Vagina (tissue), 2 donors: Measurements from ENCODE around the gene ASTL. TPM values are rescaled to one million over a fixed set of nuclear protein-coding genes. Genes with fewer than 3 reads are reported as not detected.

Experiments used
- DNase-seq, 2 donors: peaks; one replicate each; pipeline ENCODE4 v3.0.0-alpha.2; 2017; ENCODE audit errors: extremely low spot score in 2 of 2
- H3K27ac ChIP-seq: fragments of 200-600 bp; sonication (generic); one replicate; pipeline ENCODE4 v1.5.1; 2019
- H3K27me3 ChIP-seq: fragments of 200-600 bp; sonication (generic); one replicate; pipeline ENCODE4 v1.5.1; 2019
- H3K36me3 ChIP-seq, 2 donors: fragments of 200-600 bp; sonication (generic); one replicate each; pipeline ENCODE4 v1.5.1; 2017 to 2019
- H3K4me1 ChIP-seq: fragments of 200-600 bp; sonication (generic); one replicate; pipeline ENCODE4 v1.5.1; 2019
- H3K4me3 ChIP-seq, 2 donors: fragments of 200-600 bp; sonication (generic); 1 replicate in 1 of 2; 2 replicates in 1 of 2; pipeline ENCODE4 v1.5.1; 2016 to 2019
- H3K9me3 ChIP-seq: fragments of 200-600 bp; sonication (generic); one replicate; pipeline ENCODE4 v1.5.1; 2019
- CTCF ChIP-seq, 3 experiments: fragments of 450-650 bp in 2 of 3; fragments of 200-600 bp in 1 of 3; sonication (generic) in 1 of 3; IDR thresholded peaks; one replicate each; pipeline ENCODE4 v1.5.1; 2017 to 2019; ENCODE audit warnings: antibody characterized with exemption in 3 of 3, mild to moderate bottlenecking in 2 of 3, moderate library complexity in 2 of 3
- POLR2A ChIP-seq, 2 donors: fragments of 450-650 bp; IDR thresholded peaks; one replicate each; pipeline ENCODE4 v1.6.1; 2017; ENCODE audit warnings: antibody characterized with exemption in 2 of 2, mild to moderate bottlenecking in 2 of 2, moderate library complexity in 2 of 2
- POLR2AphosphoS5 ChIP-seq, 2 donors: sonication (generic); formaldehyde crosslinking; IDR thresholded peaks; one replicate each; pipeline ENCODE4 v1.9.0; 2017; ENCODE audit warnings: antibody characterized with exemption in 2 of 2, mild to moderate bottlenecking in 2 of 2, low read depth in 1 of 2; ENCODE audit not compliant: insufficient read depth in 1 of 2
- intact Hi-C: fragments of 100-400 bp; cut with DNase I; formaldehyde crosslinking; loops from one replicate; pipeline ENCODE4 v1.15.1; 2023
- total RNA-seq: library from RNA; depleted of rRNA; stranded (reverse); fragments of >200 nt; gene quantifications from one replicate; pipeline ENCODE4 v1.2.3, GENCODE V29; 2016

ASTL gene
- total RNA-seq, 1 donor from 2014 or later = not detected

GRCh38 chr2:96130483-96130882 lies 7.8 kb downstream of the ASTL start:
- H3K9me3 ChIP-seq = no peaks in the 10 kb centered on the region
- intact Hi-C loops = no loop called here
- H3K4me3 ChIP-seq = no peak overlapping the region
- TF ChIP-seq CTCF (IDR thresholded peaks at IDR 0.05) (no peak), POLR2AphosphoS5 (IDR thresholded peaks at IDR 0.05; ENCODE audit: insufficient read depth in 1 of 2, low read depth in 1 of 2) (no peak), POLR2A (IDR thresholded peaks at IDR 0.05) (no peak)
- no peak overlapping the region for H3K27ac ChIP-seq
- no peaks in the 10 kb centered on the region for H3K36me3 ChIP-seq
- no peak for DNase-seq
- H3K27me3 ChIP-seq = no peaks in the 10 kb centered on the region
- H3K4me1 ChIP-seq = no peaks in the 10 kb centered on the region

- Histone ChIP-seq H3K36me3 (no peaks in the 10 kb centered on the region), H3K4me1 (no peaks in the 10 kb centered on the region), H3K9me3 (no peaks in the 10 kb centered on the region), H3K4me3 (no peak overlapping the region), H3K27ac (no peak overlapping the region), H3K27me3 (no peaks in the 10 kb centered on the region)
- intact Hi-C loops = no loop called here
- no peak for DNase-seq
- no peak for TF ChIP-seq CTCF (IDR thresholded peaks at IDR 0.05)
- no peak for TF ChIP-seq POLR2AphosphoS5 (IDR thresholded peaks at IDR 0.05; ENCODE audit: insufficient read depth in 1 of 2, low read depth in 1 of 2)
- TF ChIP-seq POLR2A (IDR thresholded peaks at IDR 0.05) = no peak
These were observed 8.7 kb downstream of the ASTL start for GRCh38 chr2:96129528-96130120.

- intact Hi-C loops = no loop called here
- no peak overlapping the region for H3K27ac ChIP-seq
- H3K4me3 ChIP-seq = no peak overlapping the region
- TF ChIP-seq POLR2AphosphoS5 (IDR thresholded peaks at IDR 0.05; ENCODE audit: insufficient read depth in 1 of 2, low read depth in 1 of 2) (no peak), POLR2A (IDR thresholded peaks at IDR 0.05) (no peak), CTCF (IDR thresholded peaks at IDR 0.05) (no peak)
- no peaks in the 10 kb centered on the region for H3K36me3 ChIP-seq
- H3K9me3 ChIP-seq = no peaks in the 10 kb centered on the region
- H3K27me3 ChIP-seq = no peaks in the 10 kb centered on the region
- no peaks in the 10 kb centered on the region for H3K4me1 ChIP-seq
- no peak for DNase-seq
These were observed 9.8 kb downstream of the ASTL start for GRCh38 chr2:96128456-96128855.

- no peaks in the 10 kb centered on the region for H3K4me1 ChIP-seq
- H3K27ac ChIP-seq = no peak overlapping the region
- H3K27me3 ChIP-seq = no peaks in the 10 kb centered on the region
- no peak for DNase-seq
- H3K9me3 ChIP-seq = no peaks in the 10 kb centered on the region
- intact Hi-C loops = loop anchor here (5.0 kb wide), 1 partner anchor 388 kb away; no protein-coding TSS in a partner anchor
- H3K4me3 ChIP-seq = no peak overlapping the region
- H3K36me3 ChIP-seq = no peaks in the 10 kb centered on the region
- TF ChIP-seq POLR2A (IDR thresholded peaks at IDR 0.05) (no peak), CTCF (IDR thresholded peaks at IDR 0.05) (no peak), POLR2AphosphoS5 (IDR thresholded peaks at IDR 0.05; ENCODE audit: insufficient read depth in 1 of 2, low read depth in 1 of 2) (no peak)
These were observed 13.7 kb downstream of the ASTL start for GRCh38 chr2:96124406-96125265.

GRCh38 chr2:96123936-96124335 lies 14.4 kb downstream of the ASTL start:
- DNase-seq = no peak
- TF ChIP-seq CTCF (IDR thresholded peaks at IDR 0.05) (no peak), POLR2AphosphoS5 (IDR thresholded peaks at IDR 0.05; ENCODE audit: insufficient read depth in 1 of 2, low read depth in 1 of 2) (no peak), POLR2A (IDR thresholded peaks at IDR 0.05) (no peak)
- intact Hi-C loops = loop anchor here (5.0 kb wide), 1 partner anchor 388 kb away; no protein-coding TSS in a partner anchor
- Histone ChIP-seq H3K36me3 (no peaks in the 10 kb centered on the region), H3K4me3 (no peak overlapping the region), H3K4me1 (no peaks in the 10 kb centered on the region), H3K27me3 (no peaks in the 10 kb centered on the region), H3K27ac (no peak overlapping the region), H3K9me3 (no peaks in the 10 kb centered on the region)
